Esophagus muscularis mucosa (tissue), 4 donors: ENCODE results near the gene UHRF1. TPM values are rescaled to one million over a fixed set of nuclear protein-coding genes. Genes with fewer than 3 reads are reported as not detected.
A peak's percentile ranks its signal among the peaks of the same experiment; 100 is the strongest.

Experiments
- DNase-seq: peaks from one replicate; pipeline ENCODE4 v3.0.0-alpha.2; 2017; ENCODE audit errors: extremely low spot score
- H3K27ac ChIP-seq, 4 donors: fragments of 200-600 bp; sonication (generic); replicated peaks in 1 of 4; 1 replicate in 3 of 4; 2 replicates in 1 of 4; pipeline ENCODE4 v1.5.1; 2016 to 2019; ENCODE audit warnings: mild to moderate bottlenecking in 1 of 4
- H3K27me3 ChIP-seq, 4 donors: fragments of 200-600 bp; sonication (generic); one replicate each; pipeline versions ENCODE4 v1.5.1 to v1.6.0; 2016 to 2019
- H3K36me3 ChIP-seq, 4 donors: fragments of 200-600 bp; sonication (generic); one replicate each; pipeline ENCODE4 v1.5.1; 2016 to 2019
- H3K4me1 ChIP-seq, 4 donors: fragments of 200-600 bp; sonication (generic); one replicate each; pipeline ENCODE4 v1.5.1; 2016 to 2019
- H3K4me3 ChIP-seq, 4 donors: fragments of 200-600 bp; sonication (generic); 1 replicate in 2 of 4; 2 replicates in 2 of 4; pipeline ENCODE4 v1.5.1; 2016 to 2019; ENCODE audit warnings: mild to moderate bottlenecking in 4 of 4, moderate library complexity in 1 of 4
- H3K9me3 ChIP-seq, 4 donors: fragments of 200-600 bp; sonication (generic); 1 replicate in 3 of 4; 2 replicates in 1 of 4; pipeline ENCODE4 v1.5.1; 2016 to 2019
- EP300 ChIP-seq: sonication (generic); formaldehyde crosslinking; IDR thresholded peaks from one replicate; pipeline ENCODE4 v1.6.1; 2017; ENCODE audit warnings: antibody characterized with exemption
- POLR2A ChIP-seq: fragments of 450-650 bp; IDR thresholded peaks from one replicate; pipeline ENCODE4 v1.6.1; 2017; ENCODE audit warnings: antibody characterized with exemption, moderate library complexity, mild to moderate bottlenecking, low read depth
- POLR2AphosphoS5 ChIP-seq, 2 donors: sonication (generic); formaldehyde crosslinking; IDR thresholded peaks; one replicate each; pipeline ENCODE4 v1.6.1; 2017; ENCODE audit warnings: antibody characterized with exemption in 2 of 2
- WGBS: methylation state at CpG from one replicate; pipeline ENCODE4 v1.1.5; 2018; 5-methylcytosine and 5-hydroxymethylcytosine counted together
- intact Hi-C: fragments of 100-400 bp; cut with DNase I; formaldehyde crosslinking; loops from one replicate; pipeline ENCODE4 v1.15.1; 2023
- total RNA-seq, 4 donors: library from RNA; depleted of rRNA; stranded (reverse); fragments of >200 nt; gene quantifications; one replicate each; pipeline versions ENCODE4 v1.1.0 to v1.2.1, GENCODE V29; 2016
- TF ChIP-seq, protein P1 (sequence below), 3 experiments: fragments of 200-600 bp in 2 of 3; fragments of 450-650 bp in 1 of 3; sonication (generic) in 2 of 3; IDR thresholded peaks; one replicate each; pipeline ENCODE4 v1.5.1; 2017 to 2019; ENCODE audit warnings: antibody characterized with exemption in 3 of 3, mild to moderate bottlenecking in 2 of 3, moderate library complexity in 1 of 3

Gene UHRF1
- total RNA-seq: 1 to 10 TPM in 1 of 4 donors, under 1 TPM in 3; 0.33 to 1.2 (median 0.64) TPM

- TF ChIP-seq, protein P1, sequence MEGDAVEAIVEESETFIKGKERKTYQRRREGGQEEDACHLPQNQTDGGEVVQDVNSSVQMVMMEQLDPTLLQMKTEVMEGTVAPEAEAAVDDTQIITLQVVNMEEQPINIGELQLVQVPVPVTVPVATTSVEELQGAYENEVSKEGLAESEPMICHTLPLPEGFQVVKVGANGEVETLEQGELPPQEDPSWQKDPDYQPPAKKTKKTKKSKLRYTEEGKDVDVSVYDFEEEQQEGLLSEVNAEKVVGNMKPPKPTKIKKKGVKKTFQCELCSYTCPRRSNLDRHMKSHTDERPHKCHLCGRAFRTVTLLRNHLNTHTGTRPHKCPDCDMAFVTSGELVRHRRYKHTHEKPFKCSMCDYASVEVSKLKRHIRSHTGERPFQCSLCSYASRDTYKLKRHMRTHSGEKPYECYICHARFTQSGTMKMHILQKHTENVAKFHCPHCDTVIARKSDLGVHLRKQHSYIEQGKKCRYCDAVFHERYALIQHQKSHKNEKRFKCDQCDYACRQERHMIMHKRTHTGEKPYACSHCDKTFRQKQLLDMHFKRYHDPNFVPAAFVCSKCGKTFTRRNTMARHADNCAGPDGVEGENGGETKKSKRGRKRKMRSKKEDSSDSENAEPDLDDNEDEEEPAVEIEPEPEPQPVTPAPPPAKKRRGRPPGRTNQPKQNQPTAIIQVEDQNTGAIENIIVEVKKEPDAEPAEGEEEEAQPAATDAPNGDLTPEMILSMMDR (IDR thresholded peaks at IDR 0.05): no peak
- TF ChIP-seq EP300: no peak
- Histone ChIP-seq H3K36me3 (no peaks in the 10 kb centered on the region), H3K27ac (no peak within 1 kb of the TSS), H3K4me1 (peaks cover 17 to 34% (median 32%) of the 10 kb centered on the region in 4 donors), H3K27me3 (peaks cover 0 to 24% (median 8%) of the 10 kb centered on the region in 4 donors), H3K9me3 (no peaks in the 10 kb centered on the region), H3K4me3 (peak within 1 kb of the TSS; percentile 62 to 93 (median 72))
- no peak for DNase-seq
- WGBS: no CpG with 5 or more reads among the region's 89 CpGs
- intact Hi-C loops: no loop called here
These were observed at the start of gene UHRF1 for GRCh38 chr19:4909156-4909896. TSS of gene UHRF1 (plus strand) at chr19:4909501. CDS start at chr19:4910886, 1,385 bp downstream.

DNA sequence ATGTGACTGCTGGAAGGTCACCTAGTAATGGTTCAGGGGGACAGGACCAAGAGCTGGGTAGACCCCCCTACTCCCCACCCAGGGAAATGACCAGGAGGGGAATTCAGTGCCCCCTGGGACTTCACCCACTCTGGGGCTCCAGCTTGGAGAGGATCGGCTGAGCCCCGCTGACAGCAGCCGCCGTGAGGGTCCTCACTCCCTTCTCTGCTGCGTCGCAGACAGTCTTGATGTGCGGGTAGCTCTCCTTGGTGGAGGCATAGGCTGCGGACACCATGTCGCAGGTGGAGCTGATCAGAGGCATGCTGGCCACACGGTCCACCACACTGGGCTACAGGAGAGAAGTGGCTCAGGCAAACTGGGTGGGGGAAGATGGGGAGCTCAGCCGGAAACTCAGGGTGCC, 49.6 kb upstream of the UHRF1 start:
- no peak overlapping the region for H3K27ac ChIP-seq
- H3K27me3 ChIP-seq: no peaks in the 10 kb centered on the region
- 93% methylated on average over 11 of the region's 11 CpGs for WGBS
- H3K9me3 ChIP-seq: no peaks in the 10 kb centered on the region
- peaks cover 0 to under 1% (median 0%) of the 10 kb centered on the region in 4 donors for H3K4me1 ChIP-seq
- TF ChIP-seq EP300 (no peak), POLR2AphosphoS5 (IDR thresholded peaks at IDR 0.05) (no peak)
- TF ChIP-seq, protein P1 (IDR thresholded peaks at IDR 0.05): no peak
- intact Hi-C loops: loop anchor here (10.0 kb wide), 1 partner anchor 125 kb away; no protein-coding TSS in a partner anchor
- H3K4me3 ChIP-seq: no peak overlapping the region
- peaks cover 14 to 75% (median 62%) of the 10 kb centered on the region in 4 donors for H3K36me3 ChIP-seq
- DNase-seq: no peak

DNA sequence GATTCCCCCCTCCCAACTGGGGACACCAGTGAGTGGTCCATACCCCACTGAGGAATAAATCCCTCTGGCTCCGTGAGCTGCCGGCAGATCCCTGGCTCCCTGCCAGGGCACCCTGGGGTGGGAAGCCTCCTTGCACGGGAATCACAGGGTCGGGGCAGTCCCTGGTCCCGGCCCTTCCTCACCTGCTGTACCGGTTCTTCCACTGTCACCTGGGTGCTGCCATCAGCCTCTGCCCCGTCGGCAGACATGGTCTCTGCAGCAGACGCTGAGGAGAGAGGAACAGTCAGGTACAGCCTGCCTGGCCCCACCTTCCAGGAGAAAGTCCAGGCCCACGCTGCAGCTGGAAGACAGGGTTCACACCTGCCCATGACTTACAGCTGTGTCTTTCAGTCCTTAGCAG, 48.2 kb upstream of the UHRF1 start:
- peaks cover 14 to 62% (median 49%) of the 10 kb centered on the region in 4 donors for H3K36me3 ChIP-seq
- TF ChIP-seq, protein P1 (IDR thresholded peaks at IDR 0.05): no peak
- no peak for TF ChIP-seq POLR2AphosphoS5 (IDR thresholded peaks at IDR 0.05)
- TF ChIP-seq EP300: no peak
- no peak for TF ChIP-seq POLR2A
- H3K9me3 ChIP-seq: no peaks in the 10 kb centered on the region
- no peak overlapping the region for H3K27ac ChIP-seq
- intact Hi-C loops: loop anchor here (10.0 kb wide), 1 partner anchor 126 kb away; no protein-coding TSS in a partner anchor
- H3K4me1 ChIP-seq: peaks cover 0 to 15% (median 1%) of the 10 kb centered on the region in 4 donors
- DNase-seq: no peak
- H3K27me3 ChIP-seq: no peaks in the 10 kb centered on the region
- no peak overlapping the region for H3K4me3 ChIP-seq
- WGBS: 80% methylated on average over 8 of the region's 10 CpGs

DNA sequence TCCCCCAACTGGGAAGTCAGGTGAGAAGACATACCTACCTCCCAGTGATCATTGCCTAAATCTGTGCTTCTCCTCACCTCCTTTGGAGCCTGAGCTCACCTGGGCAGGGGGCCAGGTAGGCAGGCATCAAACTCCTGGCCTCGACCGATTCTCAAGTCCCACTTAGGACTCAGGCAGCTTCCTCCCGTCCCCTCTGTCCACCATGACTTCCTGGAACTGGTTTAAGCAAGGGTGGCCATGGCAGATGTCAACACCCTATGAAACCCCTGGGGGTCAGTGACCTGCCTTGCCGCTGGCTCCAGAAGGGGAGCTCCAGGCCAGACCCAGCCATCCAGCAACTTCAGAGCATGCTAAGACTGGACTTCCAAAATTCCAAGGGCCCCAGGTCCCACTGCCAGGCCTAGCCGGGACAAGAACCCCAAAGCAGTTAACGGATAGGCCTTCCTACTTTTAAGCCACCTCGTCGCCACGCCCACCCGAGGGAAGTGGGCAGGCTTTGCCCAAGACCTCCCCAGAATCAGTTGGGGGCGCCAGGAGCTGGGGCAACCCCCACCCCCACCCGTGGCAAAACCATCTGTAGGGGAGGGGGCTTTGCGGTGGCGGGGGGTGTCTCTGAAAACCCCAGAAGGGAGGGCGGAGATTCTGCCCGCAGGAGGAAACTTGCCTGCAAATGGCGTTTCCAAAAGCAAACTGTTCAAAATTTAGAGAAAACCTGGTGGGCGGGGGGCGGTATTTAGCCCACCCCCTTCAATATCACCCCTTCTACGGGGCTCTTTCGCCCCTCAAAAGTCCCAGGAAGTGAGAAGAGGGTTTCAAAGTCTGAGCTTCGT, 42.5 kb upstream of the UHRF1 start:
- H3K4me3 ChIP-seq: peak overlapping the region; percentile 70 to 96 (median 74)
- H3K4me1 ChIP-seq: peaks cover 7 to 39% (median 18%) of the 10 kb centered on the region in 4 donors
- intact Hi-C loops: loop anchor here (10.0 kb wide), 1 partner anchor 132 kb away; no protein-coding TSS in a partner anchor
- no peaks in the 10 kb centered on the region for H3K9me3 ChIP-seq
- H3K27me3 ChIP-seq: no peaks in the 10 kb centered on the region
- H3K36me3 ChIP-seq: peaks cover 0 to 8% (median 3%) of the 10 kb centered on the region in 4 donors
- no peak for DNase-seq
- H3K27ac ChIP-seq: peak overlapping the region; percentile 78 to 90 (median 84)
- TF ChIP-seq POLR2AphosphoS5 (IDR thresholded peaks at IDR 0.05) (no peak), POLR2A (no peak), EP300 (no peak)
- TF ChIP-seq, protein P1 (IDR thresholded peaks at IDR 0.05): no peak
- WGBS: 6% methylated on average over 15 of the region's 22 CpGs
